Measurements from ENCODE around the gene NOCT. TPM values are rescaled to one million over a fixed set of nuclear protein-coding genes. Genes with fewer than 3 reads are reported as not detected.

NOCT gene
- total RNA-seq, 1 experiment from 2014 or later = 20.4 TPM

DNA sequence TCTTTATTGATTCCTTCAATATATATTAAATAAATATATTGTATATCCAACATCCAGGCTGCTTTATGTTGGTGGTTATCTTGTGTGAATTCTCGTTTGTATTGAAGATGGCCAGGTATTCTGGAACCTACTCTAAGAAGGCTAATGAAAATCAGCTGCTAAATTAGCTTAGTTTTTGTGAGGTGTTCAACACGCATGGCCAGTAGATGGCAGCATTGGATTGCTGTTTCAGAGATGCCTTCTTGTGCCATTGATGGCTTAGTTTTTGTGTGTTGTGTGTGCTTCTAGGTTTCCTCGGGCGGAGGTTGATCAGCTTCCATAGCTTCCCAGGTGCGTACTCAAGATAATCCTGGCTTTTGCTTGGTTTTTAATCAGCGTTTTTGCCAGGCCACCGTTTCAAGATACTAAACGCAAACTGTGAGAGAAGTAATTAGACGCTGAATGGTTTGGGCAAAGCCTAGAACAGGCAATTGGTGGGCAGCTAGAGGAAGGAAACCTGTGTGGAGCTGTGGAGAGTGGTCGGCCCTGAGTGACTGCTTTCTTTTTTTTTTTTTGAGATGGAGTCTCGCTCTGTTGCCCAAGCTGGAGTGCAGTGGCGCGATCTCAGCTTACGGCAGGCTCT, 15.1 kb downstream of the NOCT start:
- BruUV-seq (replicated peaks) = TSS peak; percentile 4
- ATAC-seq (peak; percentile 68), DNase-seq (ENCODE audit: low read depth, low spot score) (peak; percentile 61)
- no peaks in the 10 kb centered on the region for H3K9me3 ChIP-seq (ENCODE audit: control insufficient read depth in 1 of 2, insufficient read depth in 1 of 2, low read depth in 1 of 2, low read length in 2 of 2)
- peaks cover 0 to under 1% of the 10 kb centered on the region in 2 experiments; a peak in 1 of 4 replicates for H3K36me3 ChIP-seq (ENCODE audit: control insufficient read depth in 1 of 2, insufficient read depth in 2 of 2, low read length in 2 of 2)
- no peaks in the 10 kb centered on the region for H3K27me3 ChIP-seq (ENCODE audit: insufficient read depth, low read length)
- ChIA-PET CTCF (interaction anchor here (0.6 to 2.0 kb wide), 44 partner anchors 8 to 626 kb away, joined by 3 to 29 read pairs (median 4); partner anchors contain the start of genes ELF2, NAA15 and NOCT), RAD21 (ENCODE audit: low non-redundant PET in 1 of 2, low total read pairs in 2 of 2, uncharacterized antibody in 2 of 2, unreplicated experiment in 2 of 2) (interaction anchor here (0.8 to 1.1 kb wide), 5 partner anchors 52 to 618 kb away, joined by 3 to 5 read pairs (median 4); no protein-coding TSS in a partner anchor), POLR2A (interaction anchor here (1.0 to 1.2 kb wide), 3 partner anchors 15 to 22 kb away, joined by 3 to 6 read pairs (median 3); partner anchors contain the start of gene NOCT)
- H3K79me2 ChIP-seq (ENCODE audit: insufficient read depth, low read length) = peaks cover 97% of the 10 kb centered on the region
- intact Hi-C loops (cut with micrococcal nuclease) = loop anchor here (1.0 to 10.0 kb wide), 7 partner anchors 54 to 614 kb away; no protein-coding TSS in a partner anchor
- no peak overlapping the region for H3K27ac ChIP-seq (ENCODE audit: low read depth, low read length)
- H2AFZ ChIP-seq (ENCODE audit: low read depth, low read length, poor library complexity, severe bottlenecking) = no peak overlapping the region
- no peak overlapping the region for H3K9ac ChIP-seq (ENCODE audit: low read length)
- H3K9me2 ChIP-seq (ENCODE audit: insufficient read depth) = no peaks in the 10 kb centered on the region
- TF ChIP-seq RAD21 (IDR thresholded peaks at IDR 0.05; ENCODE audit: low read depth) = peak; percentile 89
- TF ChIP-seq, protein P1, sequence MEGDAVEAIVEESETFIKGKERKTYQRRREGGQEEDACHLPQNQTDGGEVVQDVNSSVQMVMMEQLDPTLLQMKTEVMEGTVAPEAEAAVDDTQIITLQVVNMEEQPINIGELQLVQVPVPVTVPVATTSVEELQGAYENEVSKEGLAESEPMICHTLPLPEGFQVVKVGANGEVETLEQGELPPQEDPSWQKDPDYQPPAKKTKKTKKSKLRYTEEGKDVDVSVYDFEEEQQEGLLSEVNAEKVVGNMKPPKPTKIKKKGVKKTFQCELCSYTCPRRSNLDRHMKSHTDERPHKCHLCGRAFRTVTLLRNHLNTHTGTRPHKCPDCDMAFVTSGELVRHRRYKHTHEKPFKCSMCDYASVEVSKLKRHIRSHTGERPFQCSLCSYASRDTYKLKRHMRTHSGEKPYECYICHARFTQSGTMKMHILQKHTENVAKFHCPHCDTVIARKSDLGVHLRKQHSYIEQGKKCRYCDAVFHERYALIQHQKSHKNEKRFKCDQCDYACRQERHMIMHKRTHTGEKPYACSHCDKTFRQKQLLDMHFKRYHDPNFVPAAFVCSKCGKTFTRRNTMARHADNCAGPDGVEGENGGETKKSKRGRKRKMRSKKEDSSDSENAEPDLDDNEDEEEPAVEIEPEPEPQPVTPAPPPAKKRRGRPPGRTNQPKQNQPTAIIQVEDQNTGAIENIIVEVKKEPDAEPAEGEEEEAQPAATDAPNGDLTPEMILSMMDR (IDR thresholded peaks at IDR 0.05 in 2 of 3, conservative IDR thresholded peaks at IDR 0.05 in 1 of 3; ENCODE audit: borderline replicate concordance in 1 of 3, insufficient read depth in 1 of 3, low read depth in 2 of 3, low read length in 2 of 3) = peak; percentile 61 to 83 (median 77); a peak in 5 of 6 replicates
- no peak for TF ChIP-seq ZNF274 (IDR thresholded peaks at IDR 0.05; ENCODE audit: low read depth, low read length)
- TF ChIP-seq EGR1 (IDR thresholded peaks at IDR 0.05; ENCODE audit: low read depth) = no peak
- no peak for TF ChIP-seq ELF1 (IDR thresholded peaks at IDR 0.05; ENCODE audit: borderline replicate concordance, low read depth)
- no peak for TF ChIP-seq FOSL1 (IDR thresholded peaks at IDR 0.05; ENCODE audit: low read depth)
- no peak for TF ChIP-seq SRF (IDR thresholded peaks at IDR 0.05; ENCODE audit: low read depth)
- no peak for TF ChIP-seq EZH2phosphoT487 (IDR thresholded peaks at IDR 0.05; ENCODE audit: borderline replicate concordance)
- H3K4me2 ChIP-seq (ENCODE audit: low read length) = no peak overlapping the region
- peaks cover 0 to 4% of the 10 kb centered on the region in 2 experiments; a peak in 1 of 4 replicates for H3K4me1 ChIP-seq (ENCODE audit: control insufficient read depth in 1 of 2, insufficient read depth in 2 of 2, low read length in 2 of 2)
- no peak overlapping the region for H3K4me3 ChIP-seq (replicated peaks in 1 of 2; ENCODE audit: low read depth in 1 of 2, low read length in 2 of 2)
- H4K20me1 ChIP-seq (ENCODE audit: insufficient read depth) = peaks cover 17% of the 10 kb centered on the region; the same call in 1 of the 2 replicates

Measured in HCT116 (cell line).